ENCODE measurements around the gene CYP3A4.

The CYP3A4 gene

GRCh38 chr7:99741441-99741795, 42.6 kb downstream of the CYP3A4 start:
- TF ChIP-seq ZFP3 (CRISPR knock-in tag; IDR thresholded peaks at IDR 0.05), result no peak
- no peak for TF ChIP-seq ARNTL (CRISPR knock-in tag; IDR thresholded peaks at IDR 0.05; ENCODE audit: borderline replicate concordance, low read depth)
- no peak for TF ChIP-seq TSHZ2 (CRISPR knock-in tag; IDR thresholded peaks at IDR 0.05)
- no peak for TF ChIP-seq ZC3H10 (CRISPR knock-in tag; IDR thresholded peaks at IDR 0.05)
- TF ChIP-seq ZNF70 (CRISPR knock-in tag; IDR thresholded peaks at IDR 0.05), result no peak
- TF ChIP-seq ZNF8 (CRISPR knock-in tag; IDR thresholded peaks at IDR 0.05), result no peak
- no peak for TF ChIP-seq CSDC2 (CRISPR knock-in tag; IDR thresholded peaks at IDR 0.05)
- TF ChIP-seq CREB5 (CRISPR knock-in tag; IDR thresholded peaks at IDR 0.05; ENCODE audit: low read depth), result no peak
- TF ChIP-seq ESRRG (CRISPR knock-in tag; IDR thresholded peaks at IDR 0.05), result no peak
- no peak for TF ChIP-seq BACH2 (CRISPR knock-in tag; IDR thresholded peaks at IDR 0.05; ENCODE audit: borderline replicate concordance)
- TF ChIP-seq RARB (CRISPR knock-in tag; IDR thresholded peaks at IDR 0.05), result no peak
- TF ChIP-seq SNAI2 (CRISPR knock-in tag; IDR thresholded peaks at IDR 0.05), result no peak
- no peak for TF ChIP-seq POU6F1 (CRISPR knock-in tag; IDR thresholded peaks at IDR 0.05; ENCODE audit: borderline replicate concordance, low read depth)
- no peak for TF ChIP-seq OSR1 (CRISPR knock-in tag; IDR thresholded peaks at IDR 0.05)
- no peak for TF ChIP-seq PATZ1 (CRISPR knock-in tag; IDR thresholded peaks at IDR 0.05; ENCODE audit: borderline replicate concordance)
- no peak for TF ChIP-seq GLIS3 (CRISPR knock-in tag; IDR thresholded peaks at IDR 0.05)
- no peak for TF ChIP-seq ZNF565 (CRISPR knock-in tag; conservative IDR thresholded peaks at IDR 0.05; ENCODE audit: low read depth)
- TF ChIP-seq TCF4 (CRISPR knock-in tag; IDR thresholded peaks at IDR 0.05; ENCODE audit: borderline replicate concordance), result no peak
- TF ChIP-seq PPARA (CRISPR knock-in tag; IDR thresholded peaks at IDR 0.05; ENCODE audit: borderline replicate concordance), result no peak
- no peak for TF ChIP-seq ZFP30 (CRISPR knock-in tag; IDR thresholded peaks at IDR 0.05)
- no peak for ATAC-seq

GRCh38 chr7:99740573-99741440, 43.2 kb downstream of the CYP3A4 start:
- no peak for ATAC-seq
- TF ChIP-seq ESRRG (CRISPR knock-in tag; IDR thresholded peaks at IDR 0.05), result no peak
- no peak for TF ChIP-seq ARNTL (CRISPR knock-in tag; IDR thresholded peaks at IDR 0.05; ENCODE audit: borderline replicate concordance, low read depth)

- no peak for TF ChIP-seq ZNF565 (CRISPR knock-in tag; conservative IDR thresholded peaks at IDR 0.05; ENCODE audit: low read depth)
- TF ChIP-seq ZNF70 (CRISPR knock-in tag; IDR thresholded peaks at IDR 0.05), result no peak
- TF ChIP-seq CSDC2 (CRISPR knock-in tag; IDR thresholded peaks at IDR 0.05), result no peak
- no peak for TF ChIP-seq TOX (CRISPR knock-in tag; IDR thresholded peaks at IDR 0.05; ENCODE audit: borderline replicate concordance)
- no peak for TF ChIP-seq ESRRG (CRISPR knock-in tag; IDR thresholded peaks at IDR 0.05)
- TF ChIP-seq GLIS3 (CRISPR knock-in tag; IDR thresholded peaks at IDR 0.05), result no peak
- no peak for TF ChIP-seq CREB5 (CRISPR knock-in tag; IDR thresholded peaks at IDR 0.05; ENCODE audit: low read depth)
- TF ChIP-seq TCF4 (CRISPR knock-in tag; IDR thresholded peaks at IDR 0.05; ENCODE audit: borderline replicate concordance), result no peak
- ATAC-seq, result no peak
Measured at GRCh38 chr7:99739699-99740572, 44.0 kb downstream of the CYP3A4 start.

Data from SK-N-SH treated with all-trans-retinoic acid at 6 μM for 48 hours (cell line).